ENCODE results near the gene PLXNA2.

DNA sequence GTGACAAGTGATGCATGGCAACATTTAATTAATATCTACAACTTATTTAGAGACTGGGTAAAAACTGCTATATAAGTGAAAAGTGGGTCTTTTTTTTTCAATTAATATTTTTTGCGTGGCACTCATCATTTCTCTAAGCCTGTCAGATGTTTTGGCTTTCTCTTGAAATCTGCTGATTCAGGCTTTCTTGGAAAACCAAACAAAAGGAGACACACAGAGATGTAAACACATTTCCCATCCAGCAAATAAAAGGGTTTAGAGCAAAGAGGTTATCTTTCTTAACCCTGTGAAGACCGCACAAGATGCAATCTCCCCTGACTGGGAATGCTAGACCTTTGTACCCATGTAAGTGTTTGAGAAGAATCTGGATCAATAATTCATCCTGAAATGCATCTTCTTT lies 48.7 kb upstream of the PLXNA2 start:
- no peak for TF ChIP-seq FOXP2 (optimal IDR thresholded peaks at IDR 0.05; ENCODE audit: borderline replicate concordance, extremely low read depth, extremely low read length, insufficient read depth)
- TF ChIP-seq POLR2AphosphoS5 (IDR thresholded peaks at IDR 0.05; ENCODE audit: low read depth, low read length), result no peak
- TF ChIP-seq, protein P1, sequence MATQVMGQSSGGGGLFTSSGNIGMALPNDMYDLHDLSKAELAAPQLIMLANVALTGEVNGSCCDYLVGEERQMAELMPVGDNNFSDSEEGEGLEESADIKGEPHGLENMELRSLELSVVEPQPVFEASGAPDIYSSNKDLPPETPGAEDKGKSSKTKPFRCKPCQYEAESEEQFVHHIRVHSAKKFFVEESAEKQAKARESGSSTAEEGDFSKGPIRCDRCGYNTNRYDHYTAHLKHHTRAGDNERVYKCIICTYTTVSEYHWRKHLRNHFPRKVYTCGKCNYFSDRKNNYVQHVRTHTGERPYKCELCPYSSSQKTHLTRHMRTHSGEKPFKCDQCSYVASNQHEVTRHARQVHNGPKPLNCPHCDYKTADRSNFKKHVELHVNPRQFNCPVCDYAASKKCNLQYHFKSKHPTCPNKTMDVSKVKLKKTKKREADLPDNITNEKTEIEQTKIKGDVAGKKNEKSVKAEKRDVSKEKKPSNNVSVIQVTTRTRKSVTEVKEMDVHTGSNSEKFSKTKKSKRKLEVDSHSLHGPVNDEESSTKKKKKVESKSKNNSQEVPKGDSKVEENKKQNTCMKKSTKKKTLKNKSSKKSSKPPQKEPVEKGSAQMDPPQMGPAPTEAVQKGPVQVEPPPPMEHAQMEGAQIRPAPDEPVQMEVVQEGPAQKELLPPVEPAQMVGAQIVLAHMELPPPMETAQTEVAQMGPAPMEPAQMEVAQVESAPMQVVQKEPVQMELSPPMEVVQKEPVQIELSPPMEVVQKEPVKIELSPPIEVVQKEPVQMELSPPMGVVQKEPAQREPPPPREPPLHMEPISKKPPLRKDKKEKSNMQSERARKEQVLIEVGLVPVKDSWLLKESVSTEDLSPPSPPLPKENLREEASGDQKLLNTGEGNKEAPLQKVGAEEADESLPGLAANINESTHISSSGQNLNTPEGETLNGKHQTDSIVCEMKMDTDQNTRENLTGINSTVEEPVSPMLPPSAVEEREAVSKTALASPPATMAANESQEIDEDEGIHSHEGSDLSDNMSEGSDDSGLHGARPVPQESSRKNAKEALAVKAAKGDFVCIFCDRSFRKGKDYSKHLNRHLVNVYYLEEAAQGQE (IDR thresholded peaks at IDR 0.05; ENCODE audit: insufficient read depth in 1 of 2, low read depth in 2 of 2, low read length in 2 of 2), result no peak
- TF ChIP-seq TAF1 (IDR thresholded peaks at IDR 0.05; ENCODE audit: borderline replicate concordance, insufficient read depth, low read length), result no peak
- TF ChIP-seq SIN3A (IDR thresholded peaks at IDR 0.05; ENCODE audit: borderline replicate concordance, insufficient read depth, low read length), result no peak
